HCT116 (cell line): ENCODE data around the gene OR1N2.

ENCODE experiments used
- CTCF ChIP-seq, 3 experiments: fragments of 200-600 bp in 1 of 3; sonication (generic) in 1 of 3; IDR thresholded peaks in 2 of 3; conservative IDR thresholded peaks in 1 of 3; 2 replicates each; pipeline ENCODE4 v1.5.1; 2012 to 2017; ENCODE audit warnings: low read depth in 2 of 3, low read length in 2 of 3, antibody characterized with exemption in 1 of 3, borderline replicate concordance in 1 of 3, control low read depth in 1 of 3, mild to moderate bottlenecking in 1 of 3, mixed read lengths in 1 of 3, mixed run types in 1 of 3, moderate library complexity in 1 of 3; ENCODE audit not compliant: insufficient read depth in 1 of 3
- EGR1 ChIP-seq: IDR thresholded peaks from 2 replicates; pipeline ENCODE4 v1.6.1; 2012; ENCODE audit warnings: low read depth
- EZH2 ChIP-seq: fragments of 200-600 bp; sonication (generic); IDR thresholded peaks from 2 replicates; pipeline ENCODE4 v1.6.1; 2017; ENCODE audit warnings: antibody characterized with exemption, mixed run types
- FOSL1 ChIP-seq: IDR thresholded peaks from 2 replicates; pipeline ENCODE4 v1.6.1; 2012; ENCODE audit warnings: low read depth
- JUND ChIP-seq: IDR thresholded peaks from 2 replicates; pipeline ENCODE4 v1.6.1; 2012
- MAX ChIP-seq: IDR thresholded peaks from 2 replicates; pipeline ENCODE4 v1.6.1; 2012
- POLR2A ChIP-seq: IDR thresholded peaks from 2 replicates; pipeline ENCODE4 v1.7.0; 2011; ENCODE audit warnings: borderline replicate concordance; ENCODE audit not compliant: insufficient read depth, insufficient read length; ENCODE audit errors: extremely low read depth
- POLR2AphosphoS5 ChIP-seq: IDR thresholded peaks from 2 replicates; pipeline ENCODE4 v1.6.1; 2011; ENCODE audit warnings: mild to moderate bottlenecking, low read depth, low read length, moderate library complexity
- RAD21 ChIP-seq: IDR thresholded peaks from 2 replicates; pipeline ENCODE4 v1.6.1; 2012; ENCODE audit warnings: low read depth, mild to moderate bottlenecking
- SP1 ChIP-seq: IDR thresholded peaks from 2 replicates; pipeline ENCODE4 v1.6.1; 2012; ENCODE audit warnings: low read depth
- SRF ChIP-seq: IDR thresholded peaks from 2 replicates; pipeline ENCODE4 v1.6.1; 2012; ENCODE audit warnings: low read depth
- YY1 ChIP-seq: IDR thresholded peaks from 2 replicates; pipeline ENCODE4 v1.6.1; 2011; ENCODE audit warnings: low read length, low read depth, moderate library complexity, mild to moderate bottlenecking; ENCODE audit not compliant: insufficient replicate concordance; ENCODE audit errors: extremely low read depth
- TF ChIP-seq, protein P1 (sequence below): IDR thresholded peaks from 2 replicates; pipeline ENCODE4 v1.6.1; 2012
- TF ChIP-seq, protein P2 (sequence below): IDR thresholded peaks from 2 replicates; pipeline ENCODE4 v1.6.1; 2011; ENCODE audit warnings: mild to moderate bottlenecking, low read length, moderate library complexity; ENCODE audit not compliant: insufficient replicate concordance; ENCODE audit errors: extremely low read depth

DNA sequence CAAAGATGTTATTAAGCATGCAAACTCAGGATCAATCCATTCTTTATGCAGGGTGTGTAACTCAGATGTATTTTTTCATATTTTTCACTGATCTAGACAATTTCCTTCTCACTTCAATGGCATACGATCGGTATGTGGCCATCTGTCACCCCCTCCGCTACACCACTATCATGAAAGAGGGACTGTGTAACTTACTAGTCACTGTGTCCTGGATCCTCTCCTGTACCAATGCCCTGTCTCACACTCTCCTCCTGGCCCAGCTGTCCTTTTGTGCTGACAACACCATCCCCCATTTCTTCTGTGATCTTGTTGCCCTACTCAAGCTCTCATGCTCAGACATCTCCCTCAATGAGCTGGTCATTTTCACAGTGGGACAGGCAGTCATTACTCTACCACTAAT lies 33.5 kb upstream of the OR1N2 start:
- TF ChIP-seq CTCF (IDR thresholded peaks at IDR 0.05 in 2 of 3, conservative IDR thresholded peaks at IDR 0.05 in 1 of 3; ENCODE audit: borderline replicate concordance in 1 of 3, insufficient read depth in 1 of 3, low read depth in 2 of 3, low read length in 2 of 3) (no peak), SRF (no peak), SP1 (no peak), POLR2AphosphoS5 (no peak), EZH2 (no peak), POLR2A (no peak), EGR1 (no peak), MAX (no peak), YY1 (no peak), RAD21 (no peak), FOSL1 (no peak), JUND (no peak)
- TF ChIP-seq, protein P1, sequence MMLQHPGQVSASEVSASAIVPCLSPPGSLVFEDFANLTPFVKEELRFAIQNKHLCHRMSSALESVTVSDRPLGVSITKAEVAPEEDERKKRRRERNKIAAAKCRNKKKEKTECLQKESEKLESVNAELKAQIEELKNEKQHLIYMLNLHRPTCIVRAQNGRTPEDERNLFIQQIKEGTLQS = no peak
- TF ChIP-seq, protein P2, sequence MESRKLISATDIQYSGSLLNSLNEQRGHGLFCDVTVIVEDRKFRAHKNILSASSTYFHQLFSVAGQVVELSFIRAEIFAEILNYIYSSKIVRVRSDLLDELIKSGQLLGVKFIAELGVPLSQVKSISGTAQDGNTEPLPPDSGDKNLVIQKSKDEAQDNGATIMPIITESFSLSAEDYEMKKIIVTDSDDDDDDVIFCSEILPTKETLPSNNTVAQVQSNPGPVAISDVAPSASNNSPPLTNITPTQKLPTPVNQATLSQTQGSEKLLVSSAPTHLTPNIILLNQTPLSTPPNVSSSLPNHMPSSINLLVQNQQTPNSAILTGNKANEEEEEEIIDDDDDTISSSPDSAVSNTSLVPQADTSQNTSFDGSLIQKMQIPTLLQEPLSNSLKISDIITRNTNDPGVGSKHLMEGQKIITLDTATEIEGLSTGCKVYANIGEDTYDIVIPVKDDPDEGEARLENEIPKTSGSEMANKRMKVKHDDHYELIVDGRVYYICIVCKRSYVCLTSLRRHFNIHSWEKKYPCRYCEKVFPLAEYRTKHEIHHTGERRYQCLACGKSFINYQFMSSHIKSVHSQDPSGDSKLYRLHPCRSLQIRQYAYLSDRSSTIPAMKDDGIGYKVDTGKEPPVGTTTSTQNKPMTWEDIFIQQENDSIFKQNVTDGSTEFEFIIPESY = no peak
